H1 (cell line): ENCODE measurements around the gene TIGIT. TPM values are rescaled to one million over a fixed set of nuclear protein-coding genes. Genes with fewer than 3 reads are reported as not detected.

Experiments
- CTCF ChIA-PET: fragments of 300-600 bp; sonication (Branson Sonifier 250); formaldehyde crosslinking; loops from one replicate; lab custom pipeline; 2021; ENCODE audit not compliant: partially characterized antibody; lab: Charles Lee
- POLR2A ChIA-PET: fragments of 300-600 bp; sonication (Branson Sonifier 250); formaldehyde crosslinking; loops from one replicate; lab custom pipeline; 2021; ENCODE audit warnings: inconsistent platforms; ENCODE audit not compliant: partially characterized antibody; lab: Charles Lee
- DNase-seq, 2 experiments: peaks; one replicate each; pipeline versions ENCODE4 v3.0.0 to v3.0.0-alpha.2; 2010 to 2022; ENCODE audit warnings: low spot score in 2 of 2, low read depth in 1 of 2, mixed read lengths in 1 of 2
- FAIRE-seq: peaks from 2 replicates; lab custom pipeline; 2011; peaks lifted over from hg19 to GRCh38; lab: Jason Lieb, UNC
- H2AFZ ChIP-seq: 2 replicates; pipeline ENCODE4 v1.8.1; 2012; ENCODE audit warnings: low read length, inconsistent platforms
- H2AK5ac ChIP-seq: 2 replicates; pipeline ENCODE4 v1.6.1; 2013; ENCODE audit warnings: low read depth, low read length
- H2BK120ac ChIP-seq: replicated peaks from 2 replicates; pipeline ENCODE3; 2013; ENCODE audit warnings: low read depth, low read length, inconsistent platforms
- H2BK12ac ChIP-seq: 2 replicates; pipeline ENCODE4 v1.6.1; 2013; ENCODE audit warnings: low read depth, low read length
- H2BK15ac ChIP-seq: 2 replicates; pipeline ENCODE4 v1.6.1; 2013; ENCODE audit warnings: low read length
- H2BK20ac ChIP-seq: 2 replicates; pipeline ENCODE4 v1.6.1; 2013; ENCODE audit warnings: low read length
- H2BK5ac ChIP-seq: 2 replicates; pipeline ENCODE4 v1.6.1; 2013; ENCODE audit warnings: low read depth, low read length
- H3K14ac ChIP-seq: 2 replicates; pipeline ENCODE4 v1.6.1; 2013; ENCODE audit warnings: inconsistent platforms; ENCODE audit not compliant: insufficient read length
- H3K18ac ChIP-seq: 2 replicates; pipeline ENCODE4 v1.6.1; 2013; ENCODE audit warnings: low read length; ENCODE audit errors: extremely low read depth
- H3K23ac ChIP-seq: 2 replicates; pipeline ENCODE4 v1.6.1; 2013; ENCODE audit warnings: inconsistent platforms; ENCODE audit not compliant: insufficient read length
- H3K23me2 ChIP-seq: 2 replicates; pipeline ENCODE4 v1.6.1; 2013; ENCODE audit warnings: low read depth, low read length
- H3K27ac ChIP-seq: 2 replicates; pipeline ENCODE4 v1.6.1; 2011; ENCODE audit warnings: low read depth, low read length, inconsistent platforms
- H3K27me3 ChIP-seq, 4 experiments: replicated peaks in 1 of 4; 1 replicate in 1 of 4; 2 replicates in 3 of 4; pipeline versions ENCODE4 v1.6.1 to v1.8.1; 2011 to 2013; ENCODE audit warnings: low read length in 3 of 4, mild to moderate bottlenecking in 3 of 4, inconsistent platforms in 2 of 4, mixed read lengths in 2 of 4, moderate library complexity in 1 of 4; ENCODE audit not compliant: control insufficient read depth in 3 of 4, insufficient read depth in 3 of 4; ENCODE audit errors: extremely low read depth in 1 of 4
- H3K36me3 ChIP-seq, 4 experiments: 2 replicates each; pipeline versions ENCODE4 v1.6.1 to v1.8.1; 2011 to 2013; ENCODE audit warnings: mild to moderate bottlenecking in 4 of 4, low read length in 3 of 4, moderate library complexity in 2 of 4, control low read depth in 1 of 4, inconsistent platforms in 1 of 4; ENCODE audit not compliant: insufficient read depth in 4 of 4, control insufficient read depth in 2 of 4
- H3K4ac ChIP-seq: replicated peaks from 2 replicates; pipeline ENCODE3; 2013; ENCODE audit warnings: low read length, low read depth, mixed read lengths, inconsistent platforms; ENCODE audit not compliant: insufficient read length
- H3K4me1 ChIP-seq, 4 experiments: replicated peaks in 1 of 4; 1 replicate in 1 of 4; 2 replicates in 3 of 4; pipeline versions ENCODE4 v1.6.1 to v1.8.1; 2011 to 2013; ENCODE audit warnings: low read length in 3 of 4, inconsistent platforms in 2 of 4, mixed read lengths in 1 of 4; ENCODE audit not compliant: insufficient read depth in 4 of 4, control insufficient read depth in 3 of 4
- H3K4me2 ChIP-seq, 2 experiments: 2 replicates each; pipeline versions ENCODE4 v1.6.1 to v1.8.1; 2011 to 2013; ENCODE audit warnings: low read depth in 2 of 2, low read length in 2 of 2, control low read depth in 1 of 2, inconsistent platforms in 1 of 2, mild to moderate bottlenecking in 1 of 2; ENCODE audit not compliant: insufficient read depth in 1 of 2
- H3K4me3 ChIP-seq, 4 experiments: fragments of 200-600, 300-600 bp in 1 of 4; sonication (generic), shearing (Covaris generic), sonication (Bioruptor Twin) in 1 of 4; 2 replicates each; pipeline versions ENCODE4 v1.5.1 to v1.8.1; 2011 to 2016; ENCODE audit warnings: low read length in 4 of 4, low read depth in 3 of 4, control low read depth in 2 of 4, inconsistent platforms in 2 of 4, mild to moderate bottlenecking in 2 of 4, mixed read lengths in 1 of 4, moderate library complexity in 1 of 4; ENCODE audit not compliant: insufficient read depth in 2 of 4; ENCODE audit errors: extremely low read depth in 1 of 4
- H3K56ac ChIP-seq: replicated peaks from 2 replicates; pipeline ENCODE3; 2013; ENCODE audit warnings: low read depth, mild to moderate bottlenecking, mixed read lengths, low read length, inconsistent platforms; ENCODE audit not compliant: insufficient read length
- H3K79me1 ChIP-seq: 2 replicates; pipeline ENCODE4 v1.6.1; 2013; ENCODE audit warnings: low read depth, low read length, control low read depth
- H3K79me2 ChIP-seq, 2 experiments: 2 replicates each; pipeline versions ENCODE4 v1.6.1 to v1.8.1; 2012 to 2013; ENCODE audit warnings: low read length in 2 of 2, mild to moderate bottlenecking in 2 of 2, inconsistent platforms in 1 of 2; ENCODE audit not compliant: insufficient read depth in 2 of 2, control insufficient read depth in 1 of 2
- H3K9ac ChIP-seq, 4 experiments: replicated peaks in 1 of 4; 1 replicate in 1 of 4; 2 replicates in 3 of 4; pipeline versions ENCODE4 v1.6.1 to v1.8.1; 2011 to 2013; ENCODE audit warnings: low read depth in 3 of 4, low read length in 3 of 4, control low read depth in 2 of 4, mild to moderate bottlenecking in 2 of 4, moderate library complexity in 2 of 4, inconsistent platforms in 1 of 4; ENCODE audit errors: extremely low read depth in 1 of 4
- H3K9me3 ChIP-seq, 2 experiments: 2 replicates each; pipeline versions ENCODE4 v1.6.1 to v1.8.1; 2012 to 2013; ENCODE audit warnings: mild to moderate bottlenecking in 2 of 2, moderate library complexity in 2 of 2, control low read depth in 1 of 2, inconsistent platforms in 1 of 2, low read depth in 1 of 2, low read length in 1 of 2, mixed read lengths in 1 of 2; ENCODE audit not compliant: insufficient read depth in 2 of 2
- H4K20me1 ChIP-seq, 2 experiments: replicated peaks in 1 of 2; 2 replicates each; pipeline versions ENCODE3 to v1.8.1; 2011 to 2013; ENCODE audit warnings: inconsistent platforms in 2 of 2, low read length in 2 of 2, mild to moderate bottlenecking in 1 of 2; ENCODE audit not compliant: insufficient read depth in 2 of 2, control insufficient read depth in 1 of 2
- H4K5ac ChIP-seq: 2 replicates; pipeline ENCODE4 v1.6.1; 2013; ENCODE audit warnings: low read length, low read depth, mixed read lengths, inconsistent platforms; ENCODE audit not compliant: insufficient read length
- H4K8ac ChIP-seq: 2 replicates; pipeline ENCODE4 v1.8.0; 2013; ENCODE audit warnings: mild to moderate bottlenecking, moderate library complexity, low read length, inconsistent platforms; ENCODE audit not compliant: insufficient read depth; ENCODE audit errors: extremely low read depth
- H4K91ac ChIP-seq: replicated peaks from 2 replicates; pipeline ENCODE3; 2013; ENCODE audit warnings: low read length, mixed read lengths, inconsistent platforms; ENCODE audit not compliant: insufficient read length
- E2F6 ChIP-seq: IDR thresholded peaks from 2 replicates; pipeline ENCODE4 v1.6.1; 2012; ENCODE audit warnings: inconsistent platforms
- PHF8 ChIP-seq: fragments of 200-600 bp; sonication (generic); conservative IDR thresholded peaks from 2 replicates; pipeline ENCODE4 v1.7.1; 2012; ENCODE audit warnings: low read depth, mild to moderate bottlenecking, inconsistent platforms, low read length, moderate library complexity
- WGBS, 2 experiments: shearing (Covaris generic) in 1 of 2; methylation state at CpG; one replicate each; pipeline versions ENCODE4 v1.1.6 to v1.1.7; 2013 to 2015; ENCODE audit warnings: low lambda C conversion rate in 2 of 2, mixed read lengths in 2 of 2, inconsistent platforms in 1 of 2, low coverage in 1 of 2, missing lambda C conversion rate in 1 of 2; ENCODE audit not compliant: insufficient replicate concordance in 2 of 2, insufficient coverage in 1 of 2, insufficient read length in 1 of 2; ENCODE audit errors: extremely low coverage in 1 of 2, missing lambda C conversion rate in 1 of 2; 5-methylcytosine and 5-hydroxymethylcytosine counted together
- polyA plus RNA-seq, 7 experiments: library from polyadenylated mRNA; depleted of rRNA in 3 of 7; stranded (reverse) in 5 of 7; unstranded in 2 of 7; fragments of >200 nt in 5 of 7; fragments of 200-250 nt in 2 of 7; gene quantifications; 1 replicate in 5 of 7; 2 replicates in 1 of 7; 4 replicates in 1 of 7; pipeline versions ENCODE4 v1.2.1 to v1.2.3, GENCODE V29; 2011 to 2013; ENCODE audit warnings: missing spikeins in 2 of 7, mixed read lengths in 2 of 7
- total RNA-seq: library from RNA; stranded (reverse); fragmentation: NEBNext Ultra II Directional; extraction: Animal tissue kit (Norgen Biotek cat#: 25700); gene quantifications from 2 replicates; pipeline ENCODE4 v1.2.1, GENCODE V29; 2021

Gene TIGIT
- total and polyA plus RNA-seq, 2 of the 8 experiments (the other 6 are each of a cell fraction or from before 2014, with no cell fraction given), result 0.02 TPM; not detected in 1

- TF ChIP-seq E2F6 (no peak), PHF8 (no peak)
- TF ChIP-seq, all 59 proteins: peak for 0
- H2AFZ ChIP-seq, result no peak overlapping the region
- H3K79me1 ChIP-seq, result no peaks in the 10 kb centered on the region
- H4K91ac ChIP-seq, result no peak overlapping the region
- H2BK5ac ChIP-seq, result no peak overlapping the region
- DNase-seq (no peak), FAIRE-seq (no peak)
- no peak overlapping the region for H4K5ac ChIP-seq
- H4K8ac ChIP-seq, result no peak overlapping the region
- no peak overlapping the region for H3K23ac ChIP-seq
- ChIA-PET CTCF (interaction anchor here (0.7 to 0.9 kb wide), 2 partner anchors 8 to 516 kb away, joined by 3 to 4 read pairs; no protein-coding TSS in a partner anchor), POLR2A (no interaction called here)
- no peaks in the 10 kb centered on the region for H4K20me1 ChIP-seq
- H3K4ac ChIP-seq, result no peak overlapping the region
- WGBS, 2 experiments, result 94% methylated on average over 3 of the region's 3 CpGs; no CpG with 5 or more reads in 1 of the 2 experiments
- no peak overlapping the region for H3K14ac ChIP-seq
- no peak overlapping the region for H3K27ac ChIP-seq
- H3K79me2 ChIP-seq, result no peaks in the 10 kb centered on the region
- peaks cover 0 to 3% of the 10 kb centered on the region in 2 experiments; a peak in 1 of 4 replicates for H3K9me3 ChIP-seq
- no peak overlapping the region for H2BK15ac ChIP-seq
- no peak overlapping the region for H3K4me3 ChIP-seq
- H3K4me2 ChIP-seq, result no peak overlapping the region
- H2BK120ac ChIP-seq, result no peak overlapping the region
- no peaks in the 10 kb centered on the region for H3K27me3 ChIP-seq
- no peak overlapping the region for H2AK5ac ChIP-seq
- H3K9ac ChIP-seq, result no peak overlapping the region
- no peaks in the 10 kb centered on the region for H3K36me3 ChIP-seq
- no peak overlapping the region for H2BK12ac ChIP-seq
- H3K4me1 ChIP-seq, result peaks cover 0 to 11% (median 6%) of the 10 kb centered on the region in 4 experiments; a peak in 4 of 7 replicates
- H2BK20ac ChIP-seq, result no peak overlapping the region
- H3K23me2 ChIP-seq, result no peaks in the 10 kb centered on the region
- H3K18ac ChIP-seq, result no peak overlapping the region
- no peak overlapping the region for H3K56ac ChIP-seq
These were observed 37.9 kb downstream of the TIGIT start for GRCh38 chr3:114331710-114332109.
